Measurements from ENCODE around the gene ZNF280D.

- TF ChIP-seq CTCF (conservative IDR thresholded peaks at IDR 0.05; ENCODE audit: low read depth, low read length) (no peak), RAD21 (IDR thresholded peaks at IDR 0.05; ENCODE audit: low read length) (no peak), POLR2A (IDR thresholded peaks at IDR 0.05; ENCODE audit: low read depth, low read length) (no peak), SMC3 (IDR thresholded peaks at IDR 0.05; ENCODE audit: low read depth, low read length) (no peak), BHLHE40 (IDR thresholded peaks at IDR 0.05; ENCODE audit: low read depth, low read length) (no peak), USF2 (IDR thresholded peaks at IDR 0.05; ENCODE audit: low read depth, low read length) (no peak), FOS (IDR thresholded peaks at IDR 0.05; ENCODE audit: low read depth, low read length) (no peak), ELK1 (IDR thresholded peaks at IDR 0.05; ENCODE audit: borderline replicate concordance, low read depth, low read length) (no peak), MAZ (IDR thresholded peaks at IDR 0.05; ENCODE audit: borderline replicate concordance, low read depth, low read length) (no peak), CHD1 (IDR thresholded peaks at IDR 0.05; ENCODE audit: low read depth, low read length) (no peak), RFX5 (IDR thresholded peaks at IDR 0.05; ENCODE audit: low read depth, low read length) (no peak), CEBPB (IDR thresholded peaks at IDR 0.05; ENCODE audit: low read depth, low read length) (no peak)
These were observed 72.4 kb downstream of the ZNF280D start for GRCh38 chr15:56660943-56661342.
